ENCODE data around the gene SLC39A11.

DNA sequence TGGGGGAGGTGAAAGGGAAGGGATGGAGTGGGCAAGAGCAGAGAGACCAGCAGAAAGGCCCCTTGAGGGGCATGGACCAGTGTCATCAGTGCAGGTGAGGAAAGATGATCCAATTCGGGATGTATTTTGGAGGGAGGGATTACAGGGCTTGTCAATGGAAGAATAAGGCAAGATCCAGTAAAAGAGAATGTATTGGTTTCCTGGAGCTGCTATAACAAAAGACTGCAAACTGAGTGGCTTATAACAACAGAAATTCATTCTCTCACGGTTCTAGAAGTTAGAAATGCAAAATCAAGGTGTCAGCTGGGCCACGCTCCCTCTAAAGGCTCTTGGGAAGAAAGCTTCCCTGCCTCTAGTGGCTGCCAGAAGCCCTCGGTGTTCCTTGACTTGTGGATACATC lies 41.7 kb downstream of the SLC39A11 start:
- TF ChIP-seq POLR2A (IDR thresholded peaks at IDR 0.05) (no peak), CTCF (IDR thresholded peaks at IDR 0.05) (no peak)

All from esophagus squamous epithelium (tissue), 4 donors.